HEK293 (cell line): ENCODE results near the gene POLD3.
A peak's percentile ranks its signal among the peaks of the same experiment; 100 is the strongest.

Experiments used
- CTCF ChIA-PET: fragments of 350-600 bp; formaldehyde crosslinking; extraction: SDS; loops from one replicate; lab custom pipeline; 2021; ENCODE audit warnings: antibody characterized with exemption; lab: Yijun Ruan, JAX
- POLR2A ChIA-PET: fragments of 300-600 bp; formaldehyde crosslinking; extraction: SDS; loops from one replicate; lab custom pipeline; 2020; ENCODE audit warnings: antibody characterized with exemption, inconsistent platforms; lab: Yijun Ruan, JAX
- H3K27ac ChIP-seq: fragments of 200-500 bp; sonication (Bioruptor generic); 2 replicates; pipeline ENCODE4 v1.5.1; 2014; ENCODE audit warnings: low read depth, low read length, control low read depth, inconsistent platforms; ENCODE audit errors: extremely low read depth
- H3K36me3 ChIP-seq, 2 experiments: fragments of 200-500 bp in 1 of 2; sonication (Bioruptor generic) in 1 of 2; 1 replicate in 1 of 2; 2 replicates in 1 of 2; pipeline ENCODE4 v1.5.1; 2014 to 2017; ENCODE audit warnings: inconsistent platforms in 2 of 2, low read length in 2 of 2; ENCODE audit not compliant: control insufficient read depth in 2 of 2, insufficient read depth in 1 of 2
- H3K4me1 ChIP-seq: fragments of 200-500 bp; sonication (Bioruptor generic); 2 replicates; pipeline ENCODE4 v1.5.1; 2014; ENCODE audit warnings: mild to moderate bottlenecking, low read length, inconsistent platforms; ENCODE audit not compliant: control insufficient read depth, insufficient read depth
- H3K4me3 ChIP-seq: 2 replicates; pipeline ENCODE4 v1.5.1; 2011; ENCODE audit warnings: low read depth, mild to moderate bottlenecking, control low read depth, low read length, moderate library complexity
- H3K9me3 ChIP-seq: fragments of 200-500 bp; sonication (Bioruptor generic); 2 replicates; pipeline ENCODE4 v1.5.1; 2014; ENCODE audit warnings: low read depth, low read length, inconsistent platforms; ENCODE audit not compliant: control insufficient read depth, insufficient read depth
- FEZF1 ChIP-seq: fragments of 450-650 bp; formaldehyde crosslinking; IDR thresholded peaks from 2 replicates; pipeline ENCODE4 v1.5.1; 2016; ENCODE audit warnings: missing biosample characterization, missing genetic modification characterization
- MYNN ChIP-seq: fragments of 450-650 bp; formaldehyde crosslinking; IDR thresholded peaks from 2 replicates; pipeline ENCODE4 v1.5.1; 2016; ENCODE audit warnings: missing biosample characterization, missing genetic modification characterization, borderline replicate concordance
- OSR2 ChIP-seq: fragments of 450-650 bp; formaldehyde crosslinking; IDR thresholded peaks from 2 replicates; pipeline ENCODE4 v1.5.1; 2016; ENCODE audit warnings: missing biosample characterization, missing genetic modification characterization
- OVOL3 ChIP-seq: fragments of 450-650 bp; formaldehyde crosslinking; IDR thresholded peaks from 2 replicates; pipeline ENCODE4 v1.5.1; 2016; ENCODE audit warnings: missing biosample characterization, missing genetic modification characterization
- SETDB1 ChIP-seq: IDR thresholded peaks from one replicate; pipeline ENCODE4 v1.6.1; 2017; ENCODE audit warnings: mild to moderate bottlenecking, low read length, moderate library complexity, mixed read lengths; ENCODE audit not compliant: insufficient read length
- SP7 ChIP-seq: fragments of 450-650 bp; formaldehyde crosslinking; IDR thresholded peaks from 2 replicates; pipeline ENCODE4 v1.5.1; 2016; ENCODE audit warnings: missing biosample characterization, missing genetic modification characterization
- TCF7L2 ChIP-seq: IDR thresholded peaks from 2 replicates; pipeline ENCODE4 v1.6.1; 2011; ENCODE audit warnings: low read depth, mild to moderate bottlenecking, inconsistent platforms, low read length, moderate library complexity, borderline replicate concordance
- ZBTB21 ChIP-seq: fragments of 450-650 bp; formaldehyde crosslinking; IDR thresholded peaks from 2 replicates; pipeline ENCODE4 v1.5.1; 2017; ENCODE audit warnings: missing biosample characterization, missing genetic modification characterization
- ZNF10 ChIP-seq: fragments of 450-650 bp; formaldehyde crosslinking; IDR thresholded peaks from 2 replicates; pipeline ENCODE4 v1.5.1; 2017; ENCODE audit warnings: missing biosample characterization, missing genetic modification characterization
- ZNF157 ChIP-seq: fragments of 450-650 bp; formaldehyde crosslinking; IDR thresholded peaks from 2 replicates; pipeline ENCODE4 v1.5.1; 2016; ENCODE audit warnings: missing biosample characterization, missing genetic modification characterization
- ZNF433 ChIP-seq: fragments of 450-650 bp; formaldehyde crosslinking; IDR thresholded peaks from 2 replicates; pipeline ENCODE4 v1.5.1; 2016; ENCODE audit warnings: missing biosample characterization, missing genetic modification characterization, low read depth
- ZNF529 ChIP-seq: fragments of 450-650 bp; formaldehyde crosslinking; IDR thresholded peaks from 2 replicates; pipeline ENCODE4 v1.5.1; 2017; ENCODE audit warnings: missing genetic modification characterization, missing biosample characterization; ENCODE audit not compliant: insufficient replicate concordance
- ZNF791 ChIP-seq: fragments of 450-650 bp; formaldehyde crosslinking; IDR thresholded peaks from 2 replicates; pipeline ENCODE4 v1.5.1; 2016; ENCODE audit warnings: missing biosample characterization, missing genetic modification characterization
- ZXDB ChIP-seq: fragments of 450-650 bp; formaldehyde crosslinking; IDR thresholded peaks from 2 replicates; pipeline ENCODE4 v1.5.1; 2016; ENCODE audit warnings: missing biosample characterization, missing genetic modification characterization
- TF ChIP-seq, protein P1 (sequence below): fragments of 450-650 bp; formaldehyde crosslinking; IDR thresholded peaks from 2 replicates; pipeline ENCODE4 v1.5.1; 2017; ENCODE audit warnings: missing biosample characterization, missing genetic modification characterization
- TF ChIP-seq, protein P2 (sequence below): fragments of 450-650 bp; IDR thresholded peaks from 2 replicates; pipeline ENCODE4 v1.5.1; 2018; ENCODE audit warnings: missing biosample characterization, mild to moderate bottlenecking, missing genetic modification characterization
- TF ChIP-seq, protein P3 (sequence below): fragments of 450-650 bp; formaldehyde crosslinking; IDR thresholded peaks from 2 replicates; pipeline ENCODE4 v1.5.1; 2016; ENCODE audit warnings: missing biosample characterization, missing genetic modification characterization, low read depth

Gene POLD3

DNA sequence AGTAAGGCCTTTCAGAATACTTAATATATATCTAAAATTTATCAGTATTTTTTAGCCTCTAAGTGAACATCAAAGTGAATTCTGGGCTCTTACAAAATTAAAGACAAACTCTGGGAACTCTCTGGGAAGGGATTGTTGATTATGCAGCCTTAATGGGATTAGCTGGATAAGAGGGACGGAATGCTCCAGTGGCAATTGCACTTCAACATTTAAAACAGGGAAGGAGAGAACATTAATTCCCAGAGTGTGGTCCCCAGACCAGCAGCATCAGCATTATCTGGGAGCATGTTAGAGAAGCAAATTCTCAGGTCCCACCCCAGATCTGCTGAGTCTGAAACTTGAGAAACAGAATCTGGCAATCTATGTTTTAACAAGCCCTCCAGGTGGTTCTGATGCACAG, 46.5 kb downstream of the POLD3 start:
- POLR2A ChIA-PET = interaction anchor here (1.2 kb wide), 1 partner anchor 46 kb away, joined by 3 read pairs; the partner anchor contains the start of gene POLD3
- CTCF ChIA-PET = interaction anchor here (0.7 to 1.2 kb wide), 3 partner anchors 86 to 271 kb away, joined by 3 read pairs; no protein-coding TSS in a partner anchor
- Histone ChIP-seq H3K9me3 (no peaks in the 10 kb centered on the region), H3K36me3 (peaks cover 7 to 56% of the 10 kb centered on the region in 2 experiments), H3K4me1 (peaks cover 11% of the 10 kb centered on the region), H3K27ac (no peak overlapping the region), H3K4me3 (no peak overlapping the region)
- TF ChIP-seq MYNN (tag by site-specific recombination) (no peak), TCF7L2 (no peak)
- TF ChIP-seq, protein P1, sequence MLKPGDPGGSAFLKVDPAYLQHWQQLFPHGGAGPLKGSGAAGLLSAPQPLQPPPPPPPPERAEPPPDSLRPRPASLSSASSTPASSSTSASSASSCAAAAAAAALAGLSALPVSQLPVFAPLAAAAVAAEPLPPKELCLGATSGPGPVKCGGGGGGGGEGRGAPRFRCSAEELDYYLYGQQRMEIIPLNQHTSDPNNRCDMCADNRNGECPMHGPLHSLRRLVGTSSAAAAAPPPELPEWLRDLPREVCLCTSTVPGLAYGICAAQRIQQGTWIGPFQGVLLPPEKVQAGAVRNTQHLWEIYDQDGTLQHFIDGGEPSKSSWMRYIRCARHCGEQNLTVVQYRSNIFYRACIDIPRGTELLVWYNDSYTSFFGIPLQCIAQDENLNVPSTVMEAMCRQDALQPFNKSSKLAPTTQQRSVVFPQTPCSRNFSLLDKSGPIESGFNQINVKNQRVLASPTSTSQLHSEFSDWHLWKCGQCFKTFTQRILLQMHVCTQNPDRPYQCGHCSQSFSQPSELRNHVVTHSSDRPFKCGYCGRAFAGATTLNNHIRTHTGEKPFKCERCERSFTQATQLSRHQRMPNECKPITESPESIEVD (tag by site-specific recombination) = no peak
- TF ChIP-seq, protein P2, sequence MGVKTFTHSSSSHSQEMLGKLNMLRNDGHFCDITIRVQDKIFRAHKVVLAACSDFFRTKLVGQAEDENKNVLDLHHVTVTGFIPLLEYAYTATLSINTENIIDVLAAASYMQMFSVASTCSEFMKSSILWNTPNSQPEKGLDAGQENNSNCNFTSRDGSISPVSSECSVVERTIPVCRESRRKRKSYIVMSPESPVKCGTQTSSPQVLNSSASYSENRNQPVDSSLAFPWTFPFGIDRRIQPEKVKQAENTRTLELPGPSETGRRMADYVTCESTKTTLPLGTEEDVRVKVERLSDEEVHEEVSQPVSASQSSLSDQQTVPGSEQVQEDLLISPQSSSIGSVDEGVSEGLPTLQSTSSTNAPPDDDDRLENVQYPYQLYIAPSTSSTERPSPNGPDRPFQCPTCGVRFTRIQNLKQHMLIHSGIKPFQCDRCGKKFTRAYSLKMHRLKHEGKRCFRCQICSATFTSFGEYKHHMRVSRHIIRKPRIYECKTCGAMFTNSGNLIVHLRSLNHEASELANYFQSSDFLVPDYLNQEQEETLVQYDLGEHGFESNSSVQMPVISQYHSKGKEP (tag by site-specific recombination) = no peak

DNA sequence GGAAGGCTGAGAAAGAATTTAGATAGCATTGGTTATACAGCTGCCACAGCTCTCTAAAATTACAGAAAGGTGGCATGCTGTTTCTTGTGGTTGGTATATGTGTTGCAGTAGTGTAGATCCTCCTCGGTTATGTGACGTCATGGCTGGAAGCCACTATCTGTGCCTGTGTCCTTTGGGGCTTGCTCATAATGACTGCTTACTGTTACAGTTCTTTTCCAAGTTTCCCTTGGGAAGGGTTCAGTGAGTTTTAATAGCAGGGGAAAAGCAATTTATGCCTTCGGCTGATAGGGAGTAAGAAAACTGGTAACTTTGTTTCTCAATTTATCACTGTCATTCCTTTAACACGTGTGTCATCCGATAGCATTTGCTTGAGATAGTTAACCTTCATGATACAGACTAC, 47.2 kb downstream of the POLD3 start:
- POLR2A ChIA-PET = no interaction called here
- TF ChIP-seq SETDB1 = no peak
- TF ChIP-seq ZNF433 = no peak
- peak; percentile 77 for TF ChIP-seq ZNF10 (tag by site-specific recombination)
- TF ChIP-seq ZBTB21 (tag by site-specific recombination) = peak; percentile 32; the same call in 1 of the 2 replicates
- peak; percentile 37 for TF ChIP-seq FEZF1 (tag by site-specific recombination)
- no peak for TF ChIP-seq ZNF791
- peak; percentile 89 for TF ChIP-seq SP7 (tag by site-specific recombination)
- TF ChIP-seq, protein P1 (tag by site-specific recombination) = peak; percentile 71
- TF ChIP-seq, protein P3, sequence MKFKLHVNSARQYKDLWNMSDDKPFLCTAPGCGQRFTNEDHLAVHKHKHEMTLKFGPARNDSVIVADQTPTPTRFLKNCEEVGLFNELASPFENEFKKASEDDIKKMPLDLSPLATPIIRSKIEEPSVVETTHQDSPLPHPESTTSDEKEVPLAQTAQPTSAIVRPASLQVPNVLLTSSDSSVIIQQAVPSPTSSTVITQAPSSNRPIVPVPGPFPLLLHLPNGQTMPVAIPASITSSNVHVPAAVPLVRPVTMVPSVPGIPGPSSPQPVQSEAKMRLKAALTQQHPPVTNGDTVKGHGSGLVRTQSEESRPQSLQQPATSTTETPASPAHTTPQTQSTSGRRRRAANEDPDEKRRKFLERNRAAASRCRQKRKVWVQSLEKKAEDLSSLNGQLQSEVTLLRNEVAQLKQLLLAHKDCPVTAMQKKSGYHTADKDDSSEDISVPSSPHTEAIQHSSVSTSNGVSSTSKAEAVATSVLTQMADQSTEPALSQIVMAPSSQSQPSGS = peak; percentile 91
- TF ChIP-seq OSR2 (tag by site-specific recombination) = peak; percentile 87
- TF ChIP-seq ZXDB (tag by site-specific recombination) = 0 out of 2 replicates have a peak, but pooled peaks have one; percentile 28
- TF ChIP-seq ZNF529 (tag by site-specific recombination) = no peak
- peak; percentile 49; the same call in 1 of the 2 replicates for TF ChIP-seq OVOL3 (tag by site-specific recombination)
- TF ChIP-seq, protein P2 (tag by site-specific recombination) = peak; percentile 63; the same call in 1 of the 2 replicates
- no peak for TF ChIP-seq ZNF157 (tag by site-specific recombination)
- TF ChIP-seq, all 188 proteins: peak for 10

More for the DNA sequence above, 47.2 kb downstream of the POLD3 start:
- Histone ChIP-seq H3K27ac (no peak overlapping the region), H3K4me1 (peaks cover 9% of the 10 kb centered on the region), H3K9me3 (no peaks in the 10 kb centered on the region), H3K4me3 (no peak overlapping the region), H3K36me3 (peaks cover 7 to 56% of the 10 kb centered on the region in 2 experiments)
- CTCF ChIA-PET = interaction anchor here (0.8 kb wide), 1 partner anchor 63 kb away, joined by 4 read pairs; no protein-coding TSS in a partner anchor
